GM18907 (cell line): ENCODE data around the gene SFTPB.

ENCODE experiments used
- ATAC-seq: cut with Tn5 transposase; IDR thresholded peaks from one replicate; pipeline ENCODE4 v1.9.1; 2021; ENCODE audit warnings: mild to moderate bottlenecking, moderate library complexity; ENCODE audit not compliant: unreplicated experiment

The SFTPB gene

GRCh38 chr2:85702800-85703199, 34.8 kb upstream of the SFTPB start:
- ATAC-seq, result no peak

- ATAC-seq, result no peak
Observed at GRCh38 chr2:85702172-85702571, 34.2 kb upstream of the SFTPB start.

GRCh38 chr2:85699325-85699724, 31.3 kb upstream of the SFTPB start:
- ATAC-seq, result no peak

DNA sequence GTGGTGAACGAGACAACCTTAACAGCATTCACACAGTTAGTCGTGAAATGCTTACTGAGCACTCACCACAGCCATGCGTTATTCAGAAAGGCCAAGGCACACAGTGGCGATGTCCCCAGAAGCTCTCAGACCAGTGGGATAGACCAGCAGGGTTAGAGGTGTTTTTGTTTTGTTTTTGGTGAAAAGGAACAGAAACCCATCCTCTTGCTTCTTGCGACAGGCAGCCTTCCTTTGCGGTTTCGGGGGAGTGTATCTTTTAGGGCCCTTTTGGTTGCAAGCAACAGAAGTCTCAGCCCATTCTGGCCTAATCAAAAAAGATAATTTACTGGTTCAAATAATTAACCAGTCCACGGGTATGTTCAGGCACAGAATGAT, 30.9 kb upstream of the SFTPB start:
- ATAC-seq, result no peak

GRCh38 chr2:85698184-85698879, 30.3 kb upstream of the SFTPB start:
- no peak for ATAC-seq

GRCh38 chr2:85697716-85698115, 29.7 kb upstream of the SFTPB start:
- no peak for ATAC-seq

DNA sequence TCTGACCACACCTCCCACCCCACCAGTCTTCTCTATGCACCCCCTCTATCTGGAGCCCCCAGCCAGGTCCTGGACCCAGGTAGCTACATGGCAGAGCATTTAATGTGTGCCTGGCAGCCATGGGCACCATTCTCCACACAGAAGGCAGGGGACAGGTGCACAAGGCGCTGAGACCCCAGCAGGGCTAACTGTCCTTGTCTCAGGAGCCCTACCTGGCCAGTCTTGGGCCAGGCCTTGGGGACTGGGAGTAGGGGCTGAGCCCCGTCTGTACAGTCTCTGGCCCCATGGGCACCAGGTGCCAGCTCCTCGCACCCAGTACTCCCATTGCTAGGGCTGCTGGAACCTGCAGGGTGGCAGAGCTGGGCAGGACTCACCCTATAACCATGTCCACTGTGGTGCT, 29.1 kb upstream of the SFTPB start:
- no peak for ATAC-seq

- ATAC-seq, result no peak
Observed at GRCh38 chr2:85695691-85696668, 28.0 kb upstream of the SFTPB start.

- no peak for ATAC-seq
Observed at GRCh38 chr2:85695121-85695520, 27.1 kb upstream of the SFTPB start.

GRCh38 chr2:85694052-85695025, 26.3 kb upstream of the SFTPB start, which contains the start of gene GNLY:
Gene GNLY (plus strand): TSS chr2:85694358. CDS start chr2:85694419, 61 bp downstream.
- no peak for ATAC-seq

DNA sequence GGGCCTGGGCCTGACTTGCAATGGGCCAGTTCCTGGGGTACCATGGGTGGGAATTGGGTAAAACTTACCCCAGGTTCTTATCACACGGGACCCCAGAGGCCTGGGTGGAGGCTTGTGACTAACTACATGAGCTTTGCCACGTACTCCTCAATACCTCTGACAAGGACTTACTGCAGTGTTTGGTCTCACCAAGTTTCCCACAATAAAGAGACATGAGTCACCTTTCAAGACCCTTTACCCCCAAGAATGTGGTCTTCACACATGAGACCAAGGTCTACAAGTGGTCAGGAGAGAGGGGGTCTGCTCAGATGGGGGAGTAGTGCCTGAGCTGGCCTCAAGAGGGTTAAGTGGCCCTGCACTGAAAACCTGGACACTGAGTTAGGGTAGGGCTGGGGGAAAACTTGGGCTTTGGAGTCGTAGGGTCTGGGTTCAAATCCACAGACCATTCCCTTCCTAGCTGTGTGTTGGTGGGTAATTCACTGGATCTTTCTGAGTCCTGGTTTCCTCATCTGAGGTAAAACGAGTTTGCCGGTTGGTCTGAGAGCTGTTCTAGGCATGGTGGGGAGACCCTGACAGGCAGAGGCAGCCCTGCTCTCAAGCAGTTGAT, 24.1 kb upstream of the SFTPB start:
- no peak for ATAC-seq

- ATAC-seq, result no peak
Observed at GRCh38 chr2:85690932-85691331, 22.9 kb upstream of the SFTPB start.

DNA sequence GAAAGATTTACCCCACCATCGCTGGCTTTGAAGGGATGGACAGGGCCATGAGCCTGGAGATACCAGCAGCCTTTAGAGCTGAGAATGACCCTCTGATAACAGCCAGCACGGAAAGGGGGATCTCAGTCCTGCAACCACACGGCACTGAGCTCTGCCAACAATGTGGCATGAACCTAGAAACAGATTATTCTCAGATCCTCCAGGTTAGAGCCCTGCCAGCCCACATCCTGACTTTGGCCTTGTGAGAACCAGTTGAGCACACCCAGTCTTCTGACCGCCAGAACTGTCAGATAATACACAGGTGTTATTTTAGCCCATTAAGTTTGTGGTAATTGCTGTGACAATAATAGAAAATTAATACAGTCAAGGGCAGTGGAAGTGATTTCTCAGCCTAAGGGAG, 16.8 kb upstream of the SFTPB start:
- ATAC-seq, result no peak

- ATAC-seq, result no peak
Observed at GRCh38 chr2:85684380-85684779, 16.4 kb upstream of the SFTPB start.

- ATAC-seq, result no peak
Observed at GRCh38 chr2:85682378-85682777, 14.4 kb upstream of the SFTPB start.

DNA sequence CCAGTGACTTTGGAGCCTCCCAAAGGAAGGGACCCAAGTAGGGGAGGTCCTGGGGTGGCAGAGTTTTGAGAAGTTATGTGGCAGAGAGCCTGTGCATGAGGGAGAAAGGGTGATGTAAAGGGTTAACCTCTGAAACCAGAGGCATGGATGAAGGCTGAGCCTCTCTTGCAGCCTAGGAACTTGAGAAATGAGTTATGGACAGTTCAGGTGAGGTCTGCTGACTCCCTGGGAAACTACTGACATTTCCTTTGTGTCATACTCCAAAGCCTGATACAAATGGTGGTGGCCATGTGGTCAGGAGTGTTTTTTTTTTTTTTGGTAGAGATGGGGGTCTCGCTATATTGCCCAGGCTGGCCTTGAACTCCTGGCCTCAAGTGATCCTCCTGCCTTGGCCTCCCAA, 13.8 kb upstream of the SFTPB start:
- ATAC-seq, result no peak

GRCh38 chr2:85681372-85681763, 13.4 kb upstream of the SFTPB start:
- ATAC-seq, result no peak

DNA sequence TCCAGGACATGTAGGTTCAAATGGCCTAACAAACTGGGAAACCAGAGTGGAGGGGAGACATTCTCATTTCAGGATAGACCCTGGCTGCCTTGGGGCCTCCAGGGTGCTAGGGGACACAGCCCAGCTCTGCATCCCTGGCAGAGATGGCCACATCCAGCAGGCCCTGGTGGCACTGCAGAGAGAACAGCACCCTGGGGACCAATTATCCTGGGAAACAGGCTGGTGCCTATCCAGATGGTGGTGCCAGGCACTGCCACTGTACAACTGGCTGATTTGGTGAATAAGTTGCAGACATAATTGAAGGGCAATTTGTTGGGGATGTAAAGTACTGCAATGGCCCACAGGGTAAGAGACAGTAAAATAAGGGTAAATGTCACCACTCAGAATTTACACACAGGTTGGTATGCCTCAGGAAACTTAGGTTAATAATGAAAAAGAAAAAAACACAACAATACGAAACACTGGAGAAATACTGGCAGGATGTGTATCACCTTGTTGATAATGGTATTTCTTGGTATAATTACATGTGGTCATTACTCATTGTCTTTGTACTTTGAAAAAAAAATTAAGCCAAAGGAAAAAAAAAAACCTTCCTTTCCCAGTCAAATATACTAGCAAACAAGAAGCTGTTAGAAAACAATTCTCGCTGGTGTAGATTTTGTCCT, 12.8 kb upstream of the SFTPB start:
- ATAC-seq, result no peak

DNA sequence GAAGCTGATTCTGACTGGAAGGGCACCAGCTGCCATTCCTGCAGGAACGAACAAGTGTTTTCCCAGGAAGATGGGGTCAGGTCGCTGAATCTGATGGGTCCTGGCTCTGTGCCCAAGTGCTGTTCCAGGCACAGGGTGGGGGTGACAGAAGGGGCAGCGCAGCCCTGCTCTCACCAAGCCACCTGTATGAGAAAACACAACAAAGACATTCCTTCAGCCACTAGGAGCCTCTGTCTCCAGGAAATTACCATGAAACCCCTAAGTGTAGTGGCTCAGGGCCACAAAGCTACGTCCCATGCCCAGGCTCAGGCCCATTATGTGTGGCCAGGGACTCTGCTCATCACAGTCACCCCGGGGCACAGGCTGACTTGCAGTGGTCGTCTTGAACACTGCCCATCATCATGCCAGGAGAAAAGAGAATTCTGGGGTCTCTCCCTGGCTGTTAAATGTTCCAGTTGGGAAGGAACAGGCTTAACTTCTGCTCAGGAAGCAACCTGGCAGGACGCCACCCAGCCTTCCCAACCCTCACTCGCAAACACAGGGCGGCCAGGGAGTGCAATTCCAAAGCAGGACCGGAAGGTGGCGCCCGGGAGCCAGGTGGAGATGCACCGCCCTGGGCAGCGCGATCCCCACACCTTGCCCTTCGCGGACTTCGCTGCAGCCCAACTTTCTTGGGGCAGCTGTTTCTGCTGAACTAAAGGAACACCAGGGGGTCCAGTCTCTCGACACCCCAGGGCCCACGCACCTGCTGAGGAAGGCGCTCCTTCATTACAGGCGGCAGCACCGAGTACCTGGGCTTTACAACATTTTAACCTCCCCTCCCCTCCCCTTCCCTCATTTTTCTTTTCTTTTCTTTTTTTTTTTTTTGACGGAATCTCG, 11.0 kb upstream of the SFTPB start:
- peak; percentile 74 for ATAC-seq
